ENCODE data around the gene CCL20.

CCL20 gene

DNA sequence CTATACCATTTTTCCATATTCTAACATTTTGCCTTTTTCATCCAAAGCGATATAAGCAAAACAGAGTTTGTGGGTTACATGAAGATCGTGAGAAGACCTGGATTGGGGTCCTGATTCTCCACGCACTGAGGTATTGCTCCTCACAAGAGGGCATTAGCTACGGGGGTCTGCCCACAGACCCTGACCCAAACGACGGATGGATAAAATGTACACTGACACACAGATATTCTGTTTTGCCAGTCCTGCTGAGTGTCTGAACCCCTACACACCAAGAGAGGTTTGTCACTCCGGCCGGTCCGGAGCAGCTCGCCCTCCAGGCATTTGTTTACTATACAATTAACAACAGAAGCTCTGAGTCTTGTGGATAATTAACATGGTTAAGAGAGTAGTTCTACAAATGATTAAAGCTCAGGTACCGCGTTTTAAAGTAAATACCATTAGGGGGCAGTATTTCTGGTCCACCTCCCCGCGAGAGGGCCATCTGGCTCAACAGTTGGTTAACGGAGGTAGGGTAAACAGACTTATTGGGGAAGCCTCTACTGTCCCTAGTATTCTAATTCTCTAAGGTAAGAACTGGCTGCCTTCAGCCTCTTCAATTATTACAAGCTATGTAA is 39.5 kb upstream of the CCL20 start:
- no peak for DNase-seq (ENCODE audit: extremely low spot score)
- ChIA-PET POLR2A (no interaction called here), CTCF (interaction anchor here (0.7 kb wide), 1 partner anchor 13 kb away, joined by 3 read pairs; no protein-coding TSS in a partner anchor)
- TF ChIP-seq ARNT (IDR thresholded peaks at IDR 0.05) (no peak), CTBP1 (IDR thresholded peaks at IDR 0.05; ENCODE audit: borderline replicate concordance) (no peak), TARDBP (IDR thresholded peaks at IDR 0.05) (no peak), ZNF384 (IDR thresholded peaks at IDR 0.05) (no peak), NFRKB (IDR thresholded peaks at IDR 0.05) (no peak), SP1 (IDR thresholded peaks at IDR 0.05) (no peak)
- TF ChIP-seq, protein P1, sequence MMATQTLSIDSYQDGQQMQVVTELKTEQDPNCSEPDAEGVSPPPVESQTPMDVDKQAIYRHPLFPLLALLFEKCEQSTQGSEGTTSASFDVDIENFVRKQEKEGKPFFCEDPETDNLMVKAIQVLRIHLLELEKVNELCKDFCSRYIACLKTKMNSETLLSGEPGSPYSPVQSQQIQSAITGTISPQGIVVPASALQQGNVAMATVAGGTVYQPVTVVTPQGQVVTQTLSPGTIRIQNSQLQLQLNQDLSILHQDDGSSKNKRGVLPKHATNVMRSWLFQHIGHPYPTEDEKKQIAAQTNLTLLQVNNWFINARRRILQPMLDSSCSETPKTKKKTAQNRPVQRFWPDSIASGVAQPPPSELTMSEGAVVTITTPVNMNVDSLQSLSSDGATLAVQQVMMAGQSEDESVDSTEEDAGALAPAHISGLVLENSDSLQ (IDR thresholded peaks at IDR 0.05), result no peak

DNA sequence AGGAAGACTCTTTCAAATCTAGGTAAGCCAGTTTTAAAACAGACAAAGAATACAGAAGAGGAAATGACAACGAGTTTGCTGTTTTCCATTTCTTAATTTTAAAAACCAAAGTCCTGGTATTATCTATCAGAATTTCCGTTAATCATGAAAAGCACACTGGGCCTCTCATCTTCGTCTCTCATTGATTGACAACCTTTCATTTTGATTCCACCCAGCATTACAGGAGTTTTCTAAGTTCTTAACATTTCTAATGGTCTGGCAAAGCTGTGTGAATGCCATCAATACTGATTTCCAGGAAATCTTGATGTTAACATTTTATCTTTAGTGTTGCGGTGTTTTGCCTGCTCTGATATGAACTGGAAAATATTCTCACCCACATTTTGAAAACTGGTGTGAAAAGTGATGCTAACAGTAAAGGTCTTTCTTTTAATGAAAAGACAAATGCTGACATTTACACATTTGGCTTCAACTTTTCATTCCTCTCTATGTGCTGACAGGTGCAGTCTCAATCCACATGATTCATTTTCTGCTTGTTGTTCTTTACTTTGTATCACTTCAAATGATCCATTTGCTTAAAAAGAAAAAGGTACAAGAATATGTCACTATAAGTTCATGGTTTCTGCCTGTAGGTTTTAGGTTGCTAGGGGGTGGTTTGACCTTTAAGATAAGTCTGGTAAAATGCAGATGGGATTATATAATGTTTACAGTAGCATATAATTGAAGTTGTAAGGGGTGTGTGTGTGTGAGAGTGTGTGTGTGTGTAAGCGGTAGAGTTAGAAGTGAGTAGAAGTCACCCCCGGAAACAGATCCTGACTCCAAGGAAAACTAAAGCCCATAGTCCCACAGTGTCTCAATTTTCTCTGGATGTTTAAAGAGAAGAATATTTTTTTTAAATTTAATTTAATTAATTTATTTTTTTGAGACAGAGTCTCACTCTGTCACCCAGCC is 38.5 kb upstream of the CCL20 start:
- TF ChIP-seq SUZ12 (IDR thresholded peaks at IDR 0.05) (no peak), ELF4 (IDR thresholded peaks at IDR 0.05) (no peak), FOXM1 (IDR thresholded peaks at IDR 0.05; ENCODE audit: borderline replicate concordance) (no peak), FOXK2 (IDR thresholded peaks at IDR 0.05) (no peak)
- ChIA-PET CTCF (no interaction called here), POLR2A (no interaction called here)
- DNase-seq (ENCODE audit: extremely low spot score), result no peak

DNA sequence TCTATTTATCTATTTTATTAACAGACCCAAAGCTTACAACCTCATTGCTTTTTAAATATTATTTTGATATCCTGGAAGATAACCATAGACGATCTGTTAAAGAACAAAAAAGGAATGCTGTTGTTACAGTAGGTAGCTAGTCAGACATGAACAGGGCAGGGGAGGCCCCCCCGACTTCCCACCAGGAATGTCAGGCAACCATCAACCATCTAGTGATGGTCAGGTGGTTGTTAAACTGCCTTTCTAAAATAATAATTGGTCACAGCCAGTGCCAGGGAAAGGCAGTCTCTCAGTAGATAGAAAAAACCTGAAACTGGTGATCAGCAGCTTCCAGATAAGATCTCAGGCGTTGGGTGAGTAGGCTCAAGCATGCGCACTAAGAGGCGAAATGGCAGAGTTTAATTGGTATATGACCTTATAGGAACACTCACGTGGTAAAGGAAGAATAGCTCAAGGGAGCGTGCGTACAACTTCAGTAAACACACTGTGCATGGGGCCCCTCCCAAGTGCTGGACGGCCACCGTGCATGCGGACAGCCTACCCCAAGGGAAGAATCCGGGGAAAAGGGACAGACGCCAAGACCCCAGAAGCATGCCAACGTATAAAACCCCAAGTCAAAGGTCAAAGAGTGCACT is 32.5 kb upstream of the CCL20 start:
- ChIA-PET CTCF (interaction anchor here (0.5 kb wide), 1 partner anchor 308 kb away, joined by 3 read pairs; no protein-coding TSS in a partner anchor), POLR2A (no interaction called here)
- no peak for DNase-seq (ENCODE audit: extremely low spot score)
- TF ChIP-seq TARDBP (IDR thresholded peaks at IDR 0.05), result no peak
- TF ChIP-seq LEF1 (IDR thresholded peaks at IDR 0.05; ENCODE audit: borderline replicate concordance), result no peak
- no peak for TF ChIP-seq CTBP1 (IDR thresholded peaks at IDR 0.05; ENCODE audit: borderline replicate concordance)
- no peak for TF ChIP-seq FOXM1 (IDR thresholded peaks at IDR 0.05; ENCODE audit: borderline replicate concordance)
- no peak for TF ChIP-seq HDGF (IDR thresholded peaks at IDR 0.05; ENCODE audit: borderline replicate concordance)

DNA sequence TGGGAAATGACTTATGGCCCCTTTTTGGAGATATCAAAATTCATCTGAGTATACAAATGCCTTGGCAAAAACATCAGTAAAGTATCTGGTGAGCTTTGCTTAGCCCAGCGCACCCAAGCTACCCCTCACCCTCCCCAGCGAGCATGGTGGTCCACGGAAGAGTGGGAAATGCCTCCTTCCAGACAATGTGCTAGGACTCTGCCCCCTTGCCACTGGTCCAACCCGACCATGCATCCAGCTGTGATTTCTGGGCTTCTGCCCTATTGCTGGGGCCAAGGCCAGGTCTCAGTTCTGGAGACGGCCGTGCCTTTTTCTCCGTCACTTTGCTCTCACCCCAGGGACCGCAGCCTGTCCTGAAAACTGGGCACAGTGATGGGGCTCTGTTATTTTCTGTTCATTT is 31.8 kb upstream of the CCL20 start:
- DNase-seq (ENCODE audit: extremely low spot score), result no peak
- ChIA-PET CTCF (interaction anchor here (0.5 kb wide), 1 partner anchor 309 kb away, joined by 3 read pairs; no protein-coding TSS in a partner anchor), POLR2A (no interaction called here)
- no peak for TF ChIP-seq NFRKB (IDR thresholded peaks at IDR 0.05)

DNA sequence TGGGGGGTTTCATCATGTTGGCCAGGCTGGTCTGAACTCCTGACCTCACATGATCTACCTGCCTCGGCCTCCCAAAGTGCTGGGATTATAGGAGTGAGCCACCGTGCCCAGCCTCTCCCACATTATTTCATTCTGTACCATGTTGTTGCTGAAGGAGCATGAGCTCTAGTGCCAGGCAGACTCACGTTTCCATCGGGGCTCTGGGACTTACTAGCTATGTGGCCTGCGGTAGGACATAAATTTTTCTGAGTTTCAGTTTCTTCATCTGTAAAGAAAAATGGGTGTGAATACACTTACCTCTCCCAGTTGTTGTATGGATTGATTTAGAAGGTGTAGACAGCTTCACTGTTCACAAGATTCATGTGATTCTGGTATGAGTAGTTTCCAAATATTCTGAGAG is 30.8 kb upstream of the CCL20 start:
- POLR2A ChIA-PET, result no interaction called here
- TF ChIP-seq SUZ12 (IDR thresholded peaks at IDR 0.05) (no peak), CTBP1 (IDR thresholded peaks at IDR 0.05; ENCODE audit: borderline replicate concordance) (no peak), LEF1 (IDR thresholded peaks at IDR 0.05; ENCODE audit: borderline replicate concordance) (no peak), FOXA1 (IDR thresholded peaks at IDR 0.05) (no peak), SP1 (IDR thresholded peaks at IDR 0.05) (no peak), BHLHE40 (IDR thresholded peaks at IDR 0.05; ENCODE audit: borderline replicate concordance) (no peak), L3MBTL2 (conservative IDR thresholded peaks at IDR 0.05) (no peak)
- TF ChIP-seq, protein P1 (IDR thresholded peaks at IDR 0.05), result no peak
- DNase-seq (ENCODE audit: extremely low spot score), result no peak
- CTCF ChIA-PET, result interaction anchor here (0.5 kb wide), 1 partner anchor 24 kb away, joined by 4 read pairs; no protein-coding TSS in a partner anchor

DNA sequence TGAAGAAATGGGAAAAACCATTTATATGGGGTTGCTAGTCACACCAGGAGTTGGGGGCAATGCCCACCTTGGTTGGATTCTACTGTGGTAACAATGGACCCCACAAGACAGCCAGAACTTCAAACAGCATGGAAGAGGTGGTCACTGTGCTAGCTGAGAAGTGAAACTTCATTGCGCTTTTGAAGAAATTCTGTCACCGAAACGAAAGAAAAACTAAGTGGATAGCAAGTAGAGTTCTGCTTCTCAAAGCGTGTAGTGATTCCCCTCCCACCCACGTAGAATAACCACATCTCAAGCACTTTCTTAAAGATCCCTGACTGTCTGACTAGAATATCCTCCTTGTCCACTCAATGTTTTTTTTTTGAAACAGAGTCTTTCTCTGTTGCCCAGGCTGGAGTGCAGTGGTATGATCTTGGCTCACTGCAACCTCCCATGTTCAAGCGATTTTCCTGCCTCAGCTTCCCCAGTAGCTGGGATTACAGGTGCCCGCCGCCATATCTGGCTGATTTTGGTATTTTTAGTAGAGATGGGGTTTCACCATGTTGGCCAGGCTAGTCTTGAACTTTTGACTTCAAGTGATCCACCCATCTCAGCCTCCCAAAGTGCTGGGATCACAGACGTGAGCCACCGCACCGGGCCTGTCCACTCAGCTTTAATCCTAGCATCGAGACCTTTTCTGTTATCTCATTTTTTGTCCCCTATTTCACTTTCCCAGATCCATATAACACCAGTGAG is 30.1 kb upstream of the CCL20 start:
- no peak for DNase-seq (ENCODE audit: extremely low spot score)
- CTCF ChIA-PET, result interaction anchor here (0.5 kb wide), 1 partner anchor 382 kb away, joined by 3 read pairs; no protein-coding TSS in a partner anchor
- TF ChIP-seq L3MBTL2 (conservative IDR thresholded peaks at IDR 0.05) (no peak), BHLHE40 (IDR thresholded peaks at IDR 0.05; ENCODE audit: borderline replicate concordance) (no peak), FOXM1 (IDR thresholded peaks at IDR 0.05; ENCODE audit: borderline replicate concordance) (no peak), ZNF384 (IDR thresholded peaks at IDR 0.05) (no peak), SP1 (IDR thresholded peaks at IDR 0.05) (no peak), FOXA1 (IDR thresholded peaks at IDR 0.05) (no peak), CTBP1 (IDR thresholded peaks at IDR 0.05; ENCODE audit: borderline replicate concordance) (no peak), ARNT (IDR thresholded peaks at IDR 0.05) (no peak), HDGF (IDR thresholded peaks at IDR 0.05; ENCODE audit: borderline replicate concordance) (no peak), SUZ12 (IDR thresholded peaks at IDR 0.05) (no peak), FOXK2 (IDR thresholded peaks at IDR 0.05) (no peak), NFRKB (IDR thresholded peaks at IDR 0.05) (no peak), ELF4 (IDR thresholded peaks at IDR 0.05) (no peak), TARDBP (IDR thresholded peaks at IDR 0.05) (no peak)
- TF ChIP-seq, protein P1 (IDR thresholded peaks at IDR 0.05), result no peak
- POLR2A ChIA-PET, result no interaction called here

Data from HEK293T (cell line).